ENCODE data around the gene AKR1C8. TPM values are rescaled to one million over a fixed set of nuclear protein-coding genes. Genes with fewer than 3 reads are reported as not detected.

AKR1C8 gene
- total and polyA plus RNA-seq, 2 of the 13 experiments (the other 11 are each of a cell fraction or from before 2014, with no cell fraction given): 0.12 TPM; not detected in 1

DNA sequence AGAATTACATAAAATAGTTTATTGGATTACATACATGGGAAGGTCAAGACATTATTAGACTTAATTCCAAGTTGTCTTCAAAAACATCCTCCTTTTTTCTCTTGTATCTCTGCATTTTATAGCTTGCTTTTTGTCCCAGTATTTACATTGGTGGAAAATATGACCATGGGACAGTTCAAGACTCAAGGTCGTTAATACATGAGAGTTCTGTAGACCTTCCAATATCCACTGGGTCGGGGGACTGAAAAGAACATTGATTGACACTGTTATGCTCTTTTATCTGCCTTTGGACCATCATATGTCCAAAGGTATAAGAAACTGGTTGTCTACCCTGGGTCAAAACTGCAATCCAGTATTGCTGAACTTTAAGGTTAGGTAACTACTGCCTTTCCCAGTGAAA is 48.4 kb upstream of the AKR1C8 start (continued):
- no peak for TF ChIP-seq SYNCRIP (IDR thresholded peaks at IDR 0.05; ENCODE audit: insufficient read depth, low read depth, low read length)
- peak; percentile 57; the same call in 1 of the 2 replicates for TF ChIP-seq NCOA2 (CRISPR knock-in tag; IDR thresholded peaks at IDR 0.05)
- TF ChIP-seq SATB2 (CRISPR knock-in tag; IDR thresholded peaks at IDR 0.05): no peak
- peak; percentile 58 for TF ChIP-seq HNF4A (CRISPR knock-in tag; IDR thresholded peaks at IDR 0.05)
- TF ChIP-seq, protein P1, sequence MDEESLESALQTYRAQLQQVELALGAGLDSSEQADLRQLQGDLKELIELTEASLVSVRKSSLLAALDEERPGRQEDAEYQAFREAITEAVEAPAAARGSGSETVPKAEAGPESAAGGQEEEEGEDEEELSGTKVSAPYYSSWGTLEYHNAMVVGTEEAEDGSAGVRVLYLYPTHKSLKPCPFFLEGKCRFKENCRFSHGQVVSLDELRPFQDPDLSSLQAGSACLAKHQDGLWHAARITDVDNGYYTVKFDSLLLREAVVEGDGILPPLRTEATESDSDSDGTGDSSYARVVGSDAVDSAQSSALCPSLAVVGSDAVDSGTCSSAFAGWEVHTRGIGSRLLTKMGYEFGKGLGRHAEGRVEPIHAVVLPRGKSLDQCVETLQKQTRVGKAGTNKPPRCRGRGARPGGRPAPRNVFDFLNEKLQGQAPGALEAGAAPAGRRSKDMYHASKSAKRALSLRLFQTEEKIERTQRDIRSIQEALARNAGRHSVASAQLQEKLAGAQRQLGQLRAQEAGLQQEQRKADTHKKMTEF (CRISPR knock-in tag; IDR thresholded peaks at IDR 0.05): 0 out of 2 replicates have a peak, but pooled peaks have one; percentile 1
- no peak for TF ChIP-seq ASH2L (IDR thresholded peaks at IDR 0.05; ENCODE audit: insufficient read length, low read depth, low read length)
- no peak for TF ChIP-seq RCOR2 (CRISPR knock-in tag; IDR thresholded peaks at IDR 0.05)
- no peak for TF ChIP-seq SIN3A (IDR thresholded peaks at IDR 0.05; ENCODE audit: borderline replicate concordance, low read depth, low read length)
- TF ChIP-seq, protein P2, sequence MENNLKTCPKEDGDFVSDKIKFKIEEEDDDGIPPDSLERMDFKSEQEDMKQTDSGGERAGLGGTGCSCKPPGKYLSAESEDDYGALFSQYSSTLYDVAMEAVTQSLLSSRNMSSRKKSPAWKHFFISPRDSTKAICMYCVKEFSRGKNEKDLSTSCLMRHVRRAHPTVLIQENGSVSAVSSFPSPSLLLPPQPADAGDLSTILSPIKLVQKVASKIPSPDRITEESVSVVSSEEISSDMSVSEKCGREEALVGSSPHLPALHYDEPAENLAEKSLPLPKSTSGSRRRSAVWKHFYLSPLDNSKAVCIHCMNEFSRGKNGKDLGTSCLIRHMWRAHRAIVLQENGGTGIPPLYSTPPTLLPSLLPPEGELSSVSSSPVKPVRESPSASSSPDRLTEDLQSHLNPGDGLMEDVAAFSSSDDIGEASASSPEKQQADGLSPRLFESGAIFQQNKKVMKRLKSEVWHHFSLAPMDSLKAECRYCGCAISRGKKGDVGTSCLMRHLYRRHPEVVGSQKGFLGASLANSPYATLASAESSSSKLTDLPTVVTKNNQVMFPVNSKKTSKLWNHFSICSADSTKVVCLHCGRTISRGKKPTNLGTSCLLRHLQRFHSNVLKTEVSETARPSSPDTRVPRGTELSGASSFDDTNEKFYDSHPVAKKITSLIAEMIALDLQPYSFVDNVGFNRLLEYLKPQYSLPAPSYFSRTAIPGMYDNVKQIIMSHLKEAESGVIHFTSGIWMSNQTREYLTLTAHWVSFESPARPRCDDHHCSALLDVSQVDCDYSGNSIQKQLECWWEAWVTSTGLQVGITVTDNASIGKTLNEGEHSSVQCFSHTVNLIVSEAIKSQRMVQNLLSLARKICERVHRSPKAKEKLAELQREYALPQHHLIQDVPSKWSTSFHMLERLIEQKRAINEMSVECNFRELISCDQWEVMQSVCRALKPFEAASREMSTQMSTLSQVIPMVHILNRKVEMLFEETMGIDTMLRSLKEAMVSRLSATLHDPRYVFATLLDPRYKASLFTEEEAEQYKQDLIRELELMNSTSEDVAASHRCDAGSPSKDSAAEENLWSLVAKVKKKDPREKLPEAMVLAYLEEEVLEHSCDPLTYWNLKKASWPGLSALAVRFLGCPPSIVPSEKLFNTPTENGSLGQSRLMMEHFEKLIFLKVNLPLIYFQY (CRISPR knock-in tag; IDR thresholded peaks at IDR 0.05; ENCODE audit: borderline replicate concordance): peak; percentile 69; the same call in 1 of the 2 replicates
- no peak for TF ChIP-seq FOXA1 (IDR thresholded peaks at IDR 0.05)
- peak; percentile 54 for TF ChIP-seq FOXA1 (CRISPR knock-in tag; IDR thresholded peaks at IDR 0.05)
- TF ChIP-seq ZNF143 (CRISPR knock-in tag; IDR thresholded peaks at IDR 0.05): no peak
- TF ChIP-seq ZNF562 (CRISPR knock-in tag; IDR thresholded peaks at IDR 0.05; ENCODE audit: borderline replicate concordance): no peak
- TF ChIP-seq, protein P3, sequence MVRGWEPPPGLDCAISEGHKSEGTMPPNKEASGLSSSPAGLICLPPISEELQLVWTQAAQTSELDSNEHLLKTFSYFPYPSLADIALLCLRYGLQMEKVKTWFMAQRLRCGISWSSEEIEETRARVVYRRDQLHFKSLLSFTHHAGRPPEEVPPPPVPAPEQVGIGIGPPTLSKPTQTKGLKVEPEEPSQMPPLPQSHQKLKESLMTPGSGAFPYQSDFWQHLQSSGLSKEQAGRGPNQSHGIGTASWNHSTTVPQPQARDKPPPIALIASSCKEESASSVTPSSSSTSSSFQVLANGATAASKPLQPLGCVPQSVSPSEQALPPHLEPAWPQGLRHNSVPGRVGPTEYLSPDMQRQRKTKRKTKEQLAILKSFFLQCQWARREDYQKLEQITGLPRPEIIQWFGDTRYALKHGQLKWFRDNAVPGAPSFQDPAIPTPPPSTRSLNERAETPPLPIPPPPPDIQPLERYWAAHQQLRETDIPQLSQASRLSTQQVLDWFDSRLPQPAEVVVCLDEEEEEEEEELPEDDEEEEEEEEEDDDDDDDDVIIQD (CRISPR knock-in tag; IDR thresholded peaks at IDR 0.05; ENCODE audit: low read depth): peak; percentile 82; the same call in 1 of the 2 replicates
- TF ChIP-seq, protein P4, sequence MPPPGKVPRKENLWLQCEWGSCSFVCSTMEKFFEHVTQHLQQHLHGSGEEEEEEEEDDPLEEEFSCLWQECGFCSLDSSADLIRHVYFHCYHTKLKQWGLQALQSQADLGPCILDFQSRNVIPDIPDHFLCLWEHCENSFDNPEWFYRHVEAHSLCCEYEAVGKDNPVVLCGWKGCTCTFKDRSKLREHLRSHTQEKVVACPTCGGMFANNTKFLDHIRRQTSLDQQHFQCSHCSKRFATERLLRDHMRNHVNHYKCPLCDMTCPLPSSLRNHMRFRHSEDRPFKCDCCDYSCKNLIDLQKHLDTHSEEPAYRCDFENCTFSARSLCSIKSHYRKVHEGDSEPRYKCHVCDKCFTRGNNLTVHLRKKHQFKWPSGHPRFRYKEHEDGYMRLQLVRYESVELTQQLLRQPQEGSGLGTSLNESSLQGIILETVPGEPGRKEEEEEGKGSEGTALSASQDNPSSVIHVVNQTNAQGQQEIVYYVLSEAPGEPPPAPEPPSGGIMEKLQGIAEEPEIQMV (CRISPR knock-in tag; IDR thresholded peaks at IDR 0.05; ENCODE audit: low read depth): no peak
- TF ChIP-seq, protein P5, sequence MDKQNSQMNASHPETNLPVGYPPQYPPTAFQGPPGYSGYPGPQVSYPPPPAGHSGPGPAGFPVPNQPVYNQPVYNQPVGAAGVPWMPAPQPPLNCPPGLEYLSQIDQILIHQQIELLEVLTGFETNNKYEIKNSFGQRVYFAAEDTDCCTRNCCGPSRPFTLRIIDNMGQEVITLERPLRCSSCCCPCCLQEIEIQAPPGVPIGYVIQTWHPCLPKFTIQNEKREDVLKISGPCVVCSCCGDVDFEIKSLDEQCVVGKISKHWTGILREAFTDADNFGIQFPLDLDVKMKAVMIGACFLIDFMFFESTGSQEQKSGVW (CRISPR knock-in tag; IDR thresholded peaks at IDR 0.05; ENCODE audit: borderline replicate concordance): 0 out of 2 replicates have a peak, but pooled peaks have one; percentile 30
- TF ChIP-seq MATR3 (CRISPR knock-in tag; IDR thresholded peaks at IDR 0.05): no peak
- TF ChIP-seq SP4 (CRISPR knock-in tag; IDR thresholded peaks at IDR 0.05): no peak
- no peak for TF ChIP-seq HES4 (CRISPR knock-in tag; IDR thresholded peaks at IDR 0.05; ENCODE audit: borderline replicate concordance)
- TF ChIP-seq, protein P6, sequence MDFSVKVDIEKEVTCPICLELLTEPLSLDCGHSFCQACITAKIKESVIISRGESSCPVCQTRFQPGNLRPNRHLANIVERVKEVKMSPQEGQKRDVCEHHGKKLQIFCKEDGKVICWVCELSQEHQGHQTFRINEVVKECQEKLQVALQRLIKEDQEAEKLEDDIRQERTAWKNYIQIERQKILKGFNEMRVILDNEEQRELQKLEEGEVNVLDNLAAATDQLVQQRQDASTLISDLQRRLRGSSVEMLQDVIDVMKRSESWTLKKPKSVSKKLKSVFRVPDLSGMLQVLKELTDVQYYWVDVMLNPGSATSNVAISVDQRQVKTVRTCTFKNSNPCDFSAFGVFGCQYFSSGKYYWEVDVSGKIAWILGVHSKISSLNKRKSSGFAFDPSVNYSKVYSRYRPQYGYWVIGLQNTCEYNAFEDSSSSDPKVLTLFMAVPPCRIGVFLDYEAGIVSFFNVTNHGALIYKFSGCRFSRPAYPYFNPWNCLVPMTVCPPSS (IDR thresholded peaks at IDR 0.05): no peak
- no peak for TF ChIP-seq BCL6 (CRISPR knock-in tag; IDR thresholded peaks at IDR 0.05)

Measured in HepG2 (cell line).